Loucy (cell line): ENCODE measurements around the gene RB1.
A peak's percentile ranks its signal among the peaks of the same experiment; 100 is the strongest.

Experiments used
- H2AFZ ChIP-seq: fragments of 200-600 bp; sonication (generic); 2 replicates; pipeline ENCODE4 v1.6.0; 2016; ENCODE audit warnings: antibody characterized with exemption, mild to moderate bottlenecking, low read length, moderate library complexity
- H3F3A ChIP-seq: fragments of 200-600 bp; 2 replicates; pipeline ENCODE4 v1.6.0; 2016; ENCODE audit warnings: antibody characterized with exemption, low read depth, mild to moderate bottlenecking
- H3K27me3 ChIP-seq: fragments of 200-600 bp; sonication (generic); 2 replicates; pipeline ENCODE4 v1.6.1; 2014; ENCODE audit warnings: low read length, mild to moderate bottlenecking; ENCODE audit not compliant: insufficient read depth, poor library complexity, severe bottlenecking
- H3K36me3 ChIP-seq: fragments of 200-600 bp; sonication (generic); 2 replicates; pipeline ENCODE4 v1.6.1; 2016; ENCODE audit warnings: low read length; ENCODE audit not compliant: insufficient read depth
- H3K4me1 ChIP-seq: fragments of 200-600 bp; sonication (generic); 2 replicates; pipeline ENCODE4 v1.5.1; 2014; ENCODE audit warnings: low read length, mild to moderate bottlenecking; ENCODE audit not compliant: insufficient read depth, poor library complexity, severe bottlenecking
- H3K4me2 ChIP-seq: fragments of 200-600 bp; sonication (generic); 2 replicates; pipeline ENCODE4 v1.6.0; 2014; ENCODE audit warnings: antibody characterized with exemption, low read length, low read depth, mild to moderate bottlenecking; ENCODE audit not compliant: poor library complexity, severe bottlenecking
- H3K4me3 ChIP-seq: fragments of 200-600 bp; sonication (generic); 2 replicates; pipeline ENCODE4 v1.5.1; 2014; ENCODE audit warnings: low read length, mild to moderate bottlenecking, mixed read lengths; ENCODE audit not compliant: poor library complexity, severe bottlenecking
- H3K79me2 ChIP-seq: fragments of 200-600 bp; sonication (generic); 2 replicates; pipeline ENCODE4 v1.6.1; 2014; ENCODE audit warnings: low read length; ENCODE audit not compliant: insufficient read depth
- H3K9ac ChIP-seq: fragments of 200-600 bp; sonication (generic); 2 replicates; pipeline ENCODE4 v1.6.0; 2014; ENCODE audit warnings: mild to moderate bottlenecking, low read depth, low read length, moderate library complexity; ENCODE audit not compliant: poor library complexity, severe bottlenecking
- H3K9me2 ChIP-seq: fragments of 200-600 bp; sonication (generic); replicated peaks from 2 replicates; pipeline ENCODE4 v1.6.1; 2016; ENCODE audit warnings: low read depth, low read length, mixed read lengths
- H3K9me3 ChIP-seq: fragments of 200-600 bp; sonication (generic); 2 replicates; pipeline ENCODE4 v1.6.1; 2014; ENCODE audit warnings: mild to moderate bottlenecking, antibody characterized with exemption, low read length, low read depth; ENCODE audit not compliant: insufficient read depth
- H4K20me1 ChIP-seq: fragments of 200-600 bp; sonication (generic); 2 replicates; pipeline ENCODE4 v1.6.0; 2014; ENCODE audit warnings: antibody characterized with exemption, low read length, mild to moderate bottlenecking; ENCODE audit not compliant: insufficient read depth, poor library complexity, severe bottlenecking
- EZH2phosphoT487 ChIP-seq: fragments of 200-600 bp; IDR thresholded peaks from 2 replicates; pipeline ENCODE4 v1.6.1; 2018; ENCODE audit warnings: antibody characterized with exemption, mild to moderate bottlenecking, moderate library complexity, borderline replicate concordance
- TF ChIP-seq, protein P1 (sequence below): fragments of 200-600 bp; sonication (generic); conservative IDR thresholded peaks from 2 replicates; pipeline ENCODE4 v1.5.1; 2014; ENCODE audit warnings: mild to moderate bottlenecking, antibody characterized with exemption, low read length

RB1 gene

GRCh38 chr13:48493066-48493765 lies 189.7 kb downstream of the RB1 start:
- H3K4me1 ChIP-seq = peaks cover 94% of the 10 kb centered on the region
- peaks cover 38% of the 10 kb centered on the region for H3K79me2 ChIP-seq
- no peaks in the 10 kb centered on the region; the same call in 1 of the 2 replicates for H3K36me3 ChIP-seq
- no peaks in the 10 kb centered on the region for H3K27me3 ChIP-seq
- TF ChIP-seq EZH2phosphoT487 = no peak
- TF ChIP-seq, protein P1, sequence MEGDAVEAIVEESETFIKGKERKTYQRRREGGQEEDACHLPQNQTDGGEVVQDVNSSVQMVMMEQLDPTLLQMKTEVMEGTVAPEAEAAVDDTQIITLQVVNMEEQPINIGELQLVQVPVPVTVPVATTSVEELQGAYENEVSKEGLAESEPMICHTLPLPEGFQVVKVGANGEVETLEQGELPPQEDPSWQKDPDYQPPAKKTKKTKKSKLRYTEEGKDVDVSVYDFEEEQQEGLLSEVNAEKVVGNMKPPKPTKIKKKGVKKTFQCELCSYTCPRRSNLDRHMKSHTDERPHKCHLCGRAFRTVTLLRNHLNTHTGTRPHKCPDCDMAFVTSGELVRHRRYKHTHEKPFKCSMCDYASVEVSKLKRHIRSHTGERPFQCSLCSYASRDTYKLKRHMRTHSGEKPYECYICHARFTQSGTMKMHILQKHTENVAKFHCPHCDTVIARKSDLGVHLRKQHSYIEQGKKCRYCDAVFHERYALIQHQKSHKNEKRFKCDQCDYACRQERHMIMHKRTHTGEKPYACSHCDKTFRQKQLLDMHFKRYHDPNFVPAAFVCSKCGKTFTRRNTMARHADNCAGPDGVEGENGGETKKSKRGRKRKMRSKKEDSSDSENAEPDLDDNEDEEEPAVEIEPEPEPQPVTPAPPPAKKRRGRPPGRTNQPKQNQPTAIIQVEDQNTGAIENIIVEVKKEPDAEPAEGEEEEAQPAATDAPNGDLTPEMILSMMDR = no peak
- peak overlapping the region; percentile 95 for H3K9ac ChIP-seq
- no peaks in the 10 kb centered on the region for H3K9me3 ChIP-seq
- H3K4me2 ChIP-seq = peak overlapping the region; percentile 89
- H3K4me3 ChIP-seq = peak overlapping the region; percentile 77
- no peaks in the 10 kb centered on the region for H4K20me1 ChIP-seq
- H3K9me2 ChIP-seq = no peaks in the 10 kb centered on the region
- H2AFZ ChIP-seq = no peak overlapping the region
- H3F3A ChIP-seq = peaks cover 15% of the 10 kb centered on the region

- peak overlapping the region; percentile 89 for H3K4me2 ChIP-seq
Measured at GRCh38 chr13:48493851-48494250, 190.3 kb downstream of the RB1 start.

GRCh38 chr13:48494874-48495273 lies 191.3 kb downstream of the RB1 start:
- H3K9ac ChIP-seq = peak overlapping the region; percentile 95
- peak overlapping the region; percentile 89 for H3K4me2 ChIP-seq
- no peak for TF ChIP-seq EZH2phosphoT487
- TF ChIP-seq, protein P1 = no peak
- H3K36me3 ChIP-seq = no peaks in the 10 kb centered on the region
- H3K9me2 ChIP-seq = no peaks in the 10 kb centered on the region
- H2AFZ ChIP-seq = no peak overlapping the region
- H3K4me3 ChIP-seq = peak overlapping the region; percentile 41
- no peaks in the 10 kb centered on the region for H3K9me3 ChIP-seq
- peaks cover 22% of the 10 kb centered on the region for H3K79me2 ChIP-seq
- H3K4me1 ChIP-seq = peaks cover 87% of the 10 kb centered on the region
- H3F3A ChIP-seq = peaks cover 15% of the 10 kb centered on the region
- H4K20me1 ChIP-seq = no peaks in the 10 kb centered on the region
- no peaks in the 10 kb centered on the region for H3K27me3 ChIP-seq

More at GRCh38 chr13:48493851-48494250, 190.3 kb downstream of the RB1 start:
- H3K79me2 ChIP-seq = peaks cover 32% of the 10 kb centered on the region
- H2AFZ ChIP-seq = no peak overlapping the region
- no peaks in the 10 kb centered on the region for H3K9me3 ChIP-seq
- TF ChIP-seq, protein P1 = no peak
- no peak for TF ChIP-seq EZH2phosphoT487
- no peaks in the 10 kb centered on the region; the same call in 1 of the 2 replicates for H3K36me3 ChIP-seq
- peak overlapping the region; percentile 95 for H3K9ac ChIP-seq
- H3K9me2 ChIP-seq = no peaks in the 10 kb centered on the region
- H3F3A ChIP-seq = peaks cover 15% of the 10 kb centered on the region
- H3K4me3 ChIP-seq = peak overlapping the region; percentile 77
- peaks cover 91% of the 10 kb centered on the region for H3K4me1 ChIP-seq
- H3K27me3 ChIP-seq = no peaks in the 10 kb centered on the region
- no peaks in the 10 kb centered on the region for H4K20me1 ChIP-seq
